Ecto neural progenitor cell (in vitro differentiated cells): Measurements from ENCODE around the gene PLA2G4B.

Experiments used
- DNase-seq: peaks from one replicate; pipeline ENCODE4 v3.0.0-alpha.2; 2018; ENCODE audit warnings: low spot score

The PLA2G4B gene

DNA sequence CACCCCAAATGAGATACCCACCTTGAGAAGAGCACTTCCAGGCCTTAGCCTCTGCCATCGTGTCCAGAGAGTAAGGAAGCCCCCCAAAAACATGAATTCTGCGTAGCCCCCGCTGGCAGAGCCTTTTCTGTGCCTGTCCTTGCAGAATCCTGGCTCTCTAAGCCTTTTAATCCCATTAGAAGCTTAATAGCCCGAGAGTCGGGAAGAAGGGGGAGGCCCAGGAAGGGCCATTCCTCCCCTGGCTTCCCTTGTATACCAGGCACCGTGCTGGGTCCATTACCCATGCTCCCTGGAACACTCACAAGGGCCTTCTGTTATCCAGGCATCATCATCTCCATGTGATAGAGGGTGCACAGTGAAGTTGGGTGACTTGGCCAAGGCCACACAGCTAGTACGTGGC is 48.1 kb downstream of the PLA2G4B start:
- DNase-seq: no peak

DNA sequence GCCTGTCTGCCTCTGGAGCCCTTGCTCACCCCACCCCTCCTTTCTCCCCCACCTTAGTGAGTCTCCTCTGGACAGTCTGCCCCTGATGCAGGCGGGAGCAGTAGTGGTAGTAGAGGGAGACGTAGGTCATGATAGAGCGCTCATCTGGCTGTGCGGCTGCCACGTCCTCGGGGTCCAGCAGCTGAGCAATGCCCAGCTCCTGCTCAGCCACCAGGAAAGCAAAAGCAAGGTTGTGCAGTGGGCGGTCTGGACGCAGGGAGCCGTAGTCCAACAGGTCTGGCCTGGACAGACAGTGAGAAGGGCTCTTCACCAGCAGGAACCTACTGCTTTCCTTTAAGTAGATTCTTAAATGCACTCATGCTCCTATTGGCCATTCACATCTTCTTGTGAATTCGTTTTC is 48.5 kb downstream of the PLA2G4B start:
- DNase-seq: no peak

DNA sequence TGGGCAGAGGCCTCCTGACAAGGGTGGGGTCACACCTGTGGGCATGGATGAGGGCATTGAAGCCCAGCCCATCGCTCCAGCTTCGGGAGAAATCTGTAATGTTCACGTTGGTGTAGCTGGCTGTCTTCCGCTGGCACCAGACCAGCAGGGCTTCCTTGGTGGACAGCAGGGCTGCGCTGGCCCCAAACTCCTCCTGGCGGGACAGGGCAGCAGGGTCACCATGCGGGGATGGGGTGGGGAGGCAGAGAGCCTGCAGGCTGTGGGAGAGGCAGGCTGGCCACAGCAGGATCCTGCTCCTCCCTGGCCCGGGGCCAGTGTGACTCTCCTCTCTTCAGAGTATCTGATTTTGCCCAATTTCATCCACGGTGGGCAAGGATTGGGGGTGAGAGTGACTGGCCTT is 49.2 kb downstream of the PLA2G4B start:
- no peak for DNase-seq

DNA sequence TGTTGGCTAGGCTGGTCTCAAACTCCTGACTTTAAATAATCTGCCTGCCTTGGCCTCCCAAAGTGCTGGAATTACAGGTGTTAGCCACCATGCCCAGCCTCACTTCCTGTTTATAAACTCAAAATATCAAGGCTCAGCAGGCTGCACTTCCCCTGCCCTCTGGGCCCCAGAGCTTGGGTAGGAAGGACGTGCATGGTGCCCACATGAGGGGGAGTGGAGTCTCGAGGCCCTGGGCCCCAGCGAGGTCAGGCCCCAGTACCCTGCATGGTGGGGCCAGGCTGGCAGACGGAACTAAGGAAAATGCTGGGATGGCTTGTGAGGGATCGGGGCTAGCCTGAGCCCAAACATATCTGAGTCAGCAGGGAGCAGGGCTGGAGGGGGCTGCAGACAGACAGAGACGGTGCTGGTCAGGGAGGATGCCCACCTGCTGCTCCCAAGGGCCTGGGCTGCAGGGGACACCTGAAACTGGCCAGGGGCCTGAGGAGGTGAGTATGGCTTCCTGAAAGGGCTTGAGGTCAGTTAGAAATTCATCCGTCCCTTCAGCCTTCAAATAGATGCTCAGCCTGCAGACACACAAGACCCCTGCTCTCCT is 50.1 kb downstream of the PLA2G4B start:
- no peak for DNase-seq

DNA sequence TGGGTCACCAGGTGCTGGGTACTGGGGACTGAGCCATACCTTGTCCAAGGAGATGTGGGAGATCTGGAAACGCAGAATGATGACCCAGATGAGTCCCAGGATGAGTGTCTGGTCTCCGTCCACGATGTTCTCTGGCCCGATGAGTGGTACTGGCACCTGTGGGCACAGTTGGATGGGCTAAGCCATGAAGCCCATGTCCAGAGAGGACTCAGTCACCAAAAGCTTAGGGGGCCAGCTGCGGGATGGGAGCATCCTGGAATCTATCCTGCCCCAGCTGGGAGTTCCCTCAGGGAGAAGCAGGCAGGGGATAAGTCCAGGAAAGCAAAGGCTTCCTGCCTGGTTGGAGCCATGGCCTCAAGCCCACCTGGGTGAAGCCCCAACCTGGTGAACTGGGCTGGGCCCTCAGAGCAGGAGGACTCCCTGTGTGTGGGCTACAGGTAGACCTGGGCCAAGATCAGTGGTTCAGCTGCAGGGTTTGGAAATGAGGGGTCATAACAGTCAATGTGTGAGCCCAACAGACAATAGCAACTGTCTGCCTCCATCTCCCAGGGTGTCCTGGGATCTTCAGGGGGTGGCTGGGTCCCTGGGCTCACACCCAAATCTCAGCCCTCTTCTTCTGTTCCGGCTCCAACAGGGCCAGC is 51.5 kb downstream of the PLA2G4B start:
- DNase-seq: no peak

DNA sequence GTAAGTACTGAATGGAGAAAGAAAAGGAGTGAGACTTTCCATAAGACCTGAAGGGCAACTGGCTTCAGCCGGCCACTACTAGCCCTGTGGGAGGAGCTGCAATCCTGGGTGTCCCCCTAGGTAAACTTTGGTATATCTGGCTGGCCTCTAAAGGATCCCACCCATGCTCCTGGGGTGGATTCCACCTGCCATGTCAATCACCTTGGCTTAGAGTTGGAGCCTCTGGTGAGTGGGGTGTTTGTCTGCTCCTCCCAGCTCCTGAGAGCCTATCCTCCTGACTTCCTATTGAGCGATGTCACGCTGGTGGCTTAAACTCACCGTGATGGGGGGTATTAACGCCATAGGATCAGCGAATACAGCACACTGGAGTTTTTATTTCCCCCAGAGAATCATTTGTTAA is 52.6 kb downstream of the PLA2G4B start:
- DNase-seq: no peak

DNA sequence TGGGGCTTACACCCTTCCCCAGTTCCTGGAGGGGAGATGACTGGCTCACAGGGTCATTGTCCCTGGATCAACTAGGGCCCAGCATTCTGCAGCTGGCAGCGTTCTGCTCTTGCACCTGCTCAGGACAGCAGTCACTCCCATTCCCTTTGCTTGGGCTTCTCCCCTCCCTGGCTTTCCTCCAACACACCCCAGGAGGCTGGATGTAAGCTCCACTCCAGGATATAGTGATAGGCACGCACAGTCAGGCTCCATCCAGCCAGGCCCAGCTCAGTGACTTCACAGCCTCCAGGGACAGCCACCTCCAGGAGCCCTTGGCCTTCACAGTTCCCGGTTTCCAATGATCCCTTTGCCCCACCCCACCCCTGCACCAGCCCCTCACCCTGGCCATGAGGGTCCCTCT is 53.3 kb downstream of the PLA2G4B start:
- DNase-seq: no peak

DNA sequence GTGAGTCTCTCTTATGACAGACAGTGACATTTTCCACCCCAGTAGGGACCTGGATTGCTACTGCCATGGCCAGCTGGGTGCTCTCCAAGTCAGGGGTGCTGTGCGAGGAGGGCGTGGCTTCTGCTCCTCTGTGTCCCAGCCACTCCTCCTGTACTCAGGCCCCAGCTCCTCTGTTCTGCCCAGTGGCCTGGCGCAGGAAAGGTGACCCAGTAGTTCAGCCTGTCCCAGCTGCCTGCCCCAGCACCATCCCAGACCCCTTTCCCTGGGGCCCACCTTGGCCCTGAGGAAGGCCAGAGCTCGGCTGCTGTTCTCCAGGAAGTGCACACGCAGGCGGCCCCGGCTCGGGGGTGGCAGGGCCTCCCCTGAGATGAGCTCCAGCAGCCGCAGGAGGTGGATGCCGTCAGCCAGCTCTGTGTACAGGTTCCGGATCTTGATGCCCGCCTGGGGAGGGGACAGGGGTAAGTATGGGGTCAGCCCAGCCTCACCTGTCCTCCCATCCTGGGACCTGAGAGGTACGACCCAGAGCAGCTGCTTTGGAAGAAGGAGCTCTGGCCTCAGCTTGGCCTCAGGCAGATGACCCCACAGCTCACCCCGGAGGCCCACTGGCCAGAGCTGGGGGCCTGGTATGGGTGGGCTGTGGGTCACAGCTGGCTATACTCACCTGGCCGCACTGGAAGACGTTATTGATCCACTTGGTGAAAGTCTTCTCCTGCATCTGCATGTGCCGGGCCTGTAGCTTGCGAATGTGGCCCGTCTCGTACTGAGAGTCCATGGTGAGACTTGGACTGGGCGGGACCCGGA is 54.2 kb downstream of the PLA2G4B start:
- DNase-seq: no peak

DNA sequence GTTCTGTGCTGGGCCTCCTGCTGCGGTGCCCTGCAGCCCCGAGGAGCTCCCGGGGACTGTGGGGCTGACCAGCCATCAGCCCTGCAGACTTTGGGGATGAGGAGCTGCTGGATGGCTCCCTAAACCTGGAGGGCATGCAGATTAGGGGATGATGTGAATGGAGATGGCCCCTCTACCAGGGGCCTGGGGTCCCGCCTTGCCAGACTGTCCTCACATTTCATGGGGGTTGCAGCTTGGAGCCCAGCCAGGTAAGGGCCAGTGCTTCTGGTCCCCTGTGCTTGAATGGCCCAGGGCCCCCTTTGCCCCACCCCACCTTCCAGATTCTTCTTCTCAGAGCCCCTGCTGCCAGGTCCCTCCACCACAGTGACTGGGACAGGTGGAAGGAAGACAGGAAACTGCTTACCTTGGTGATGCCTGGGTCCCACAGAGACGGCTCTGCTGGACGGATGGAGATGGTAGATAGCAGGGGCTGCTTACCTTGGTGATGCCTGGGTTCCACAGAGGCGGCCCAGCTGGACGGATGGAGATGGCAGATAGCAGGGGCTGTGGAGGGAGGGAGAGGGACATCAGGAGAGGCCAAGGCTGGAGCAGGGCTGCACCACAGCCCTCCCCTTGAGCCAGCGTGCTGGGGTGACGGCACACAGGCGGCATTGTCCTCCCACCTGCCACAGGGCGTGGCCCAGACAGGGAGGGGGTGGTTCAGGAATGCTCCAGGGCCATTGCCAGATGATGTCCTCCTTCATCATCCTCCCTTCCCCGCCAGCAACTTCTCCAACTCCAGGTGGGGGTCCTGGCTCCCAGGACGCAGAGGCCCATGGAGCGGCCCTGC is 55.0 kb downstream of the PLA2G4B start, which contains the start of gene SPTBN5:
Gene SPTBN5, minus strand, starts transcription at position 632 of the 829 bp plus-strand sequence. Its CDS starts 556 bp downstream, at position 76.
- no peak for DNase-seq

DNA sequence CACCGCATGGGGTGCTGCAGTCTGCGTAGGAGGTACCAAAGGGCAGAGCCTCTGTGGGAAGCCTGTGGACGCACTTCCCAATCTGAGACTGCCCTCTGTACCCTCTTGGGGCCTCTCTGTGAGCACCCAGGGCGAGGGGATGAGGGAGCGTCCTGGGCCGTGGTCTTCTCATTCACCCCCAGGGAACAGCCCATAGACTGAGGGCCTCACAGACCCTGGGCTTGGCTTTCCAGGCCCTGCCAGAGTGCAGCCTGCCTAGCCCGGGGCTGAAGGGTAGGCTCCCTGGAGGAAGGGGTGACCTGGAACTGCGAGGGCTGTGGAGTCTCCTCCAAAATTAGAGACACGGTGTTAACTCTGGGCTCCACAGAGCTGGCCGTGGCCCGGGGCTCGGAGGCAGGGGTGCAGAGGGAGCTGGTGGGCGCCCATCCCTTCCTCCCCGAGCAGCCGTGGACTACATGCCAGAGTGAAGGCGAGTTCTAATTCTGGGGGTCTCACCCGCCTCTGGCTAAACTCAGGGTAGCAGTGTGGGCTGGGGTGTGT is 55.7 kb downstream of the PLA2G4B start:
- no peak for DNase-seq

DNA sequence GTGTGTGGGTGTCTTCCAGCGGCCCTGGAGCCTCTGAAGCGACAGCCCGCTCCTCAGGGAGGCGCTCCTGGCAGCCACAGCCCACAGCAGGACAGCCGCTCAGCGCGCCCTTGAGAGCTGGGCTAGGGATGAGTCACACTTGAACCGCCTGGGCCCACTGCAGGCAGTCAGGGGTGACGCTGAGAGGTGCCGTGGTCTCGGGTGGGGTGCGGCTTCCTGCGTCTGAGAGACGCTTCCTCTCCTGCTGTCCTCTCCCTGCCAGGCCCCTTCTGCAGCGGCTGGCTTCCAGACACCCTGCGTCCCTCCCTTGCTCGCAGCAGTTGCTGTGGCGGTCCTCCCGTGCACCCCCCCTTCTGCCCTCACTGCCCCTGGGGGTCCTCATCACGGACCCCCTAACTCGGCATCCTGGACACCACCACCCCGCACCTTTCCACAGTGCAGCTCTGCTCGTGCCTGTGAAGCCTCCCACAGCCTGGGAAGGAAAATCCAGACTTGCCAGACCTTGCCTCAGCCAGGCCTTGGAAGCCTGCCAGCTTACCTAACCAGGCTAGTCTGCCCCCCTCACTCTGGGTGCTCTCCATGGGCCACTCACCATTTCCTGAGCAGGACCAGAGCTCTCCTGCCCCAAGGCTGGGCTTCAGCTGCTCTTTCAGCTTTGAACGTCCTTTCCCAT is 56.3 kb downstream of the PLA2G4B start:
- DNase-seq: no peak

DNA sequence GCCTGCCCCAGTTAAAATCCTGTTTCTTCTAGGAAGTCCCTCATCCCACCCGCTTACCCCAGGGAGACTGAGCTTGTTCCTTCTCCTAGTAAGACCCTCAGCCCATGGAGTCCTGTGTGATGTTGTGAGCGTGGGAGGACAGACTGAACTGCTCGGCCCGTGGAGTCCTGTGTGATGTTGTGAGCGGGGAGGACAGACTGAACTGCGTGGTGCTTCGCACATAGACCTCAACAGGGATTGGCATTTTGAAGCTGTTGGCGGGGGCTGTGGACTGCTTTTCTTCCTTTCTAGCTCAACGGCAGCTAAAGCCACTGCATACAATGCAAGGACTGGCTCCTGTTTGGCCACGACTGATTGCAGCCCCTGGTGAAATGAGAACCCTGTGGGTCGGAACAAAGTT is 56.8 kb downstream of the PLA2G4B start:
- DNase-seq: no peak

DNA sequence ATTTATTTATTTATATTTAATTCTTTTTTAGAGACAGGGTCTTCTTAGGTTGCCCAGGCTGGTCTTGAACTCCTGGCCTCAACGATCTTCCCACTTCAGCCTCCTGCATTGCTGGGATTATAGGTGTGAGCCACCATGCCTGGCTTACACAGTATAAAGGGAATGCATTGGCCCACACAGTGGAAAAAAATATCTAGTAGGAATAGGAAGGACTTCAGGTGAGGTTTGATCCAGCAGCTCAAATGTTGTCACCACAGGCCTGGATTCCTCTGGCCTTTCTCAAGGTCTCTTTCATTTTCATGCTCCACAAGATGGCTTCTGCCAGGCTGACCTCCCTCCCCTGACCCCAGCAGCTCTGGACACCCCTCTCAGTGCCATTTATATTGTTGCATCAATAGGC is 57.3 kb downstream of the PLA2G4B start:
- no peak for DNase-seq

DNA sequence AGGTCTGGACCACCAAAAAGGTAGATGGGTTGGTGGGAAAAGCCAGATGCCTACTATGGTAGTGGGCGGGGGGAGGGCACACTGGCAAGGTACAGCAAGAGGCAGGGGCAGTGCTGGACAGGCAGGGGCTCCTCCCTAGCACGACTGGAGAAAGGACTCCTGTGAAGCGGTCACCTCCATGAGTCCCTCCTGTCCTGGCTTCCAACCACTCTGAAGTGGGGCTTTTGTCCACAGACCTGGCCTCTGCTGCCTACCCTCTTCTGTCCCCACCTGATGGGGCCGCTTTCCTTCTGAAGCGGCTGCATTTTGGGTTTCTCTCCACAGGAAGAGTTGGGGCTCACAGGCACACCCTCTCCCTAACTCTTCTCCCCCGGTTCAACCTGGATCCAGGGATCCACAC is 57.9 kb downstream of the PLA2G4B start:
- DNase-seq: no peak

DNA sequence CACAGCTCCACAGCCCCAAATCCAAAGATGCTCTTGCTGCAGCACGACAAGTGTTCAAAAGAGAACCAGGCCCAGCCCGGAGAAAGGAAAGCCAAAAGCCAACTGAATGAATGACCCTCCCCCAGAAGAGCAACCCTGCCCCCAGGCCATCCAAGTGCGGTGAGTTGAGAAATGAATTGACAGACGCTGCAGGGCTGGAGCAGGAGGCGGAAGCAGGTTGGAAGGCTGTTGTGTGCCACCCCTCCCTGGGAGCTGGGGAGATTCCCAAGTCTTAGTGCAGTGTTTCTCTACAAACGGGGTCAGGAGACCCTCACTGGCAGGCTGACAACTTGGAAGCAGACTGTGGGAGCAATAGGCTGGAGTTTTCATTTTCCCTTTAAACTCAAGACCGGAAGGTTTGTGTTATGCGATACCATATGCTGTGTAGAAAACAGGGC is 58.7 kb downstream of the PLA2G4B start:
- no peak for DNase-seq
